ENCODE data around the gene CRYBB2. TPM values are rescaled to one million over a fixed set of nuclear protein-coding genes. Genes with fewer than 3 reads are reported as not detected.
"Not testable (repeated sequence)": the region's sequence is repeated elsewhere in the genome, so short reads cannot be mapped to it uniquely, and the experiment has no call there.

The CRYBB2 gene
- total and polyA plus RNA-seq, 2 donors: 0.68 TPM; not detected in 1

DNA sequence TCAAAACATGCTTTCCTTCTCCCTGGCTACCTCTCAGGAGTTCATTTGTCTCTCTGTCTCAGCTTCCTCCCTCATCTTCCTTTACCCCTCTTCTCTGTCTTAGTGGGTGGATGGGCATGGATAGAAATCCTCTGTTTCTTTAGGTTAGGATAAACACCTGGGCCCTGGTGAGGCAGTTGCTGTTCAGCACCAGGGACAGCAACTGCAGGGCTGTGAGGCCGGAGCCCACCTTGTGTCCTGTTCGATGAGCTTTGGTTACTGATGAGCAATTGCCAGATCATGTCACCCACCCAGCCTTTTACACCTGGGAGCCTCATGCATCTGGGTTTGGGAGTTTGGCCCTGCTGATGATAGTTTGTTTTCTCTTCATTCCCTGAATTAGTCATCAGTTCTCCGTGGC is 25.9 kb upstream of the CRYBB2 start:
- peak in 2 of 9 donors; percentile 12 to 14 for DNase-seq (ENCODE audit: low read depth in 6 of 9, low spot score in 9 of 9)
- H3K36me3 ChIP-seq (ENCODE audit: control insufficient read depth in 2 of 2, insufficient read depth in 2 of 2, low read length in 1 of 2): peaks cover 0 to 17% of the 10 kb centered on the region in 2 donors

GRCh38 chr22:25196326-25196725 is 23.1 kb upstream of the CRYBB2 start:
- 96% methylated on average over 5 of the region's 5 CpGs for WGBS
- H3K9me3 ChIP-seq (ENCODE audit: control insufficient read depth in 2 of 2, insufficient read depth in 1 of 2, low read length in 1 of 2): no peaks in the 10 kb centered on the region
- H3K36me3 ChIP-seq (ENCODE audit: control insufficient read depth in 2 of 2, insufficient read depth in 2 of 2, low read length in 1 of 2): peaks cover 0 to 17% of the 10 kb centered on the region in 2 donors
- DNase-seq (ENCODE audit: low read depth in 6 of 9, low spot score in 9 of 9): no peak
- H3K4me3 ChIP-seq (ENCODE audit: low read length in 2 of 2): no peak overlapping the region
- no peaks in the 10 kb centered on the region for H3K27me3 ChIP-seq (ENCODE audit: control insufficient read depth in 2 of 2, insufficient read depth in 1 of 2, low read length in 1 of 2)
- H3K4me1 ChIP-seq (ENCODE audit: control insufficient read depth in 2 of 2, insufficient read depth in 2 of 2, low read length in 2 of 2): no peaks in the 10 kb centered on the region
- H3K27ac ChIP-seq (ENCODE audit: low read depth in 1 of 2, low read length in 1 of 2): no peak overlapping the region

More for the DNA sequence above, 25.9 kb upstream of the CRYBB2 start:
- no peaks in the 10 kb centered on the region for H3K27me3 ChIP-seq (ENCODE audit: control insufficient read depth in 2 of 2, insufficient read depth in 1 of 2, low read length in 1 of 2)
- 80% methylated on average over 3 of the region's 3 CpGs for WGBS
- no peaks in the 10 kb centered on the region for H3K4me1 ChIP-seq (ENCODE audit: control insufficient read depth in 2 of 2, insufficient read depth in 2 of 2, low read length in 2 of 2)
- H3K27ac ChIP-seq (ENCODE audit: low read depth in 1 of 2, low read length in 1 of 2): no peak overlapping the region
- H3K9me3 ChIP-seq (ENCODE audit: control insufficient read depth in 2 of 2, insufficient read depth in 1 of 2, low read length in 1 of 2): no peaks in the 10 kb centered on the region
- no peak overlapping the region for H3K4me3 ChIP-seq (ENCODE audit: low read length in 2 of 2)

DNA sequence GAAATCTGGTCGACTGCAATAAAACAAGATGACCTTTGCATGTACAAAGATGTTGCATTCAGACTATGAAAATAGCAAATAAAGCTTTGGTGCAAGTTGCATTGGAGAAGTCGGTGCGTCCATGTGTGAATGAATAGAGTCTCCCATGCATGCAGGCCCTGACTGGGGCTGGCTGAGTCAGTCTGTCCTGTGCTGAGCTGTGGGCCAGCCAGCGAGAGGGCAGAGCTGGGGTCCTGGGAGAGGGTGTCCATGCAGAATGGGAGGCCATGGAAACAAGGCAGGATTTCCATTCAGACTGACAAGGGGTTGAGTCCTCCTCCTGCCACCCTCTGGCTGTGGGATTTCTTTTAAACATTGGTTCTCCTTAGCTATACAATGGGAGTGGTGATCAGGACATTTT is 22.1 kb upstream of the CRYBB2 start:
- 97% methylated on average over 4 of the region's 4 CpGs for WGBS
- no peaks in the 10 kb centered on the region for H3K4me1 ChIP-seq (ENCODE audit: control insufficient read depth in 2 of 2, insufficient read depth in 2 of 2, low read length in 2 of 2)
- no peak for DNase-seq (ENCODE audit: low read depth in 6 of 9, low spot score in 9 of 9)
- no peak overlapping the region for H3K4me3 ChIP-seq (ENCODE audit: low read length in 2 of 2)
- H3K27ac ChIP-seq (ENCODE audit: low read depth in 1 of 2, low read length in 1 of 2): no peak overlapping the region
- peaks cover 0 to 12% of the 10 kb centered on the region in 2 donors for H3K36me3 ChIP-seq (ENCODE audit: control insufficient read depth in 2 of 2, insufficient read depth in 2 of 2, low read length in 1 of 2)
- no peaks in the 10 kb centered on the region for H3K27me3 ChIP-seq (ENCODE audit: control insufficient read depth in 2 of 2, insufficient read depth in 1 of 2, low read length in 1 of 2)
- H3K9me3 ChIP-seq (ENCODE audit: control insufficient read depth in 2 of 2, insufficient read depth in 1 of 2, low read length in 1 of 2): no peaks in the 10 kb centered on the region

GRCh38 chr22:25199731-25200520 is 19.5 kb upstream of the CRYBB2 start, which contains the start of gene CRYBB3:
Gene CRYBB3 (plus strand): TSS chr22:25199858. CDS start chr22:25201397, 1,539 bp downstream.
- Histone ChIP-seq H3K27me3 (ENCODE audit: control insufficient read depth in 2 of 2, insufficient read depth in 1 of 2, low read length in 1 of 2) (no peaks in the 10 kb centered on the region), H3K4me3 (ENCODE audit: low read length in 2 of 2) (no peak within 1 kb of the TSS), H3K36me3 (ENCODE audit: control insufficient read depth in 2 of 2, insufficient read depth in 2 of 2, low read length in 1 of 2) (peaks cover 0 to 7% of the 10 kb centered on the region in 2 donors), H3K27ac (ENCODE audit: low read depth in 1 of 2, low read length in 1 of 2) (no peak within 1 kb of the TSS), H3K9me3 (ENCODE audit: control insufficient read depth in 2 of 2, insufficient read depth in 1 of 2, low read length in 1 of 2) (no peaks in the 10 kb centered on the region), H3K4me1 (ENCODE audit: control insufficient read depth in 2 of 2, insufficient read depth in 2 of 2, low read length in 2 of 2) (no peaks in the 10 kb centered on the region)
- DNase-seq (ENCODE audit: low read depth in 6 of 9, low spot score in 9 of 9): no peak
- 90% methylated on average over 17 of the region's 17 CpGs for WGBS

DNA sequence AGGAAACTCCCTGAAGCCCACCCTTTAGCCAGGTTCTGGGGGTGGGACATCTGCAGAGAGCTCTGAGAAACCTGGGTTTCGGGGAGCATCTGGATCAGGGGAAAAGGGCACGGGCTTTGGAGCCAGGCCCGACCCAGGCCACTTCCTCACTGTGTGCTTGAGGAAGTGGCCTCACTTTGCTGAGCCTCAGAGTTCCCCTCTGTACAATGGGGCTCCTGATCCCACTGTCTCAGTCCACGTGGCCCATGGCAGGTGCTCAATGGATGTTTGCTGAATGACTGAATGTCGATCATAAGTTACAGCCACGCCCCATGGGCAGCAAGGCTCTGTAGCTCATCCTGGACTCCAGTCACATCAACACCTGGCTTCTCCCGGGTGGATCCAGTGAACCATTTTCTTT is 18.5 kb upstream of the CRYBB2 start:
- DNase-seq (ENCODE audit: low read depth in 6 of 9, low spot score in 9 of 9): no peak
- H3K27ac ChIP-seq (ENCODE audit: low read depth in 1 of 2, low read length in 1 of 2): no peak overlapping the region
- 81% methylated on average over 7 of the region's 7 CpGs for WGBS
- no peak overlapping the region for H3K4me3 ChIP-seq (ENCODE audit: low read length in 2 of 2)
- H3K27me3 ChIP-seq (ENCODE audit: control insufficient read depth in 2 of 2, insufficient read depth in 1 of 2, low read length in 1 of 2): no peaks in the 10 kb centered on the region
- H3K4me1 ChIP-seq (ENCODE audit: control insufficient read depth in 2 of 2, insufficient read depth in 2 of 2, low read length in 2 of 2): no peaks in the 10 kb centered on the region
- H3K36me3 ChIP-seq (ENCODE audit: control insufficient read depth in 2 of 2, insufficient read depth in 2 of 2, low read length in 1 of 2): peaks cover 0 to 7% of the 10 kb centered on the region in 2 donors
- H3K9me3 ChIP-seq (ENCODE audit: control insufficient read depth in 2 of 2, insufficient read depth in 1 of 2, low read length in 1 of 2): no peaks in the 10 kb centered on the region

- H3K4me3 ChIP-seq (ENCODE audit: low read length in 2 of 2): no peak overlapping the region
- H3K27ac ChIP-seq (ENCODE audit: low read depth in 1 of 2, low read length in 1 of 2): no peak overlapping the region
- H3K36me3 ChIP-seq (ENCODE audit: control insufficient read depth in 2 of 2, insufficient read depth in 2 of 2, low read length in 1 of 2): peaks cover 0 to 4% of the 10 kb centered on the region in 2 donors
- DNase-seq (ENCODE audit: low read depth in 6 of 9, low spot score in 9 of 9): no peak
- no peaks in the 10 kb centered on the region for H3K4me1 ChIP-seq (ENCODE audit: control insufficient read depth in 2 of 2, insufficient read depth in 2 of 2, low read length in 2 of 2)
- no peaks in the 10 kb centered on the region for H3K27me3 ChIP-seq (ENCODE audit: control insufficient read depth in 2 of 2, insufficient read depth in 1 of 2, low read length in 1 of 2)
- 72% methylated on average over 10 of the region's 10 CpGs for WGBS
- no peaks in the 10 kb centered on the region for H3K9me3 ChIP-seq (ENCODE audit: control insufficient read depth in 2 of 2, insufficient read depth in 1 of 2, low read length in 1 of 2)
These were observed 17.7 kb upstream of the CRYBB2 start for GRCh38 chr22:25201557-25202273.

GRCh38 chr22:25202290-25202921 is 17.0 kb upstream of the CRYBB2 start:
- no peak overlapping the region for H3K27ac ChIP-seq (ENCODE audit: low read depth in 1 of 2, low read length in 1 of 2)
- no peak overlapping the region for H3K4me3 ChIP-seq (ENCODE audit: low read length in 2 of 2)
- DNase-seq (ENCODE audit: low read depth in 6 of 9, low spot score in 9 of 9): peak; percentile 3 to 57 (median 22)
- WGBS: 59% methylated on average over 15 of the region's 15 CpGs
- peaks cover 0 to 4% of the 10 kb centered on the region in 2 donors for H3K36me3 ChIP-seq (ENCODE audit: control insufficient read depth in 2 of 2, insufficient read depth in 2 of 2, low read length in 1 of 2)
- H3K27me3 ChIP-seq (ENCODE audit: control insufficient read depth in 2 of 2, insufficient read depth in 1 of 2, low read length in 1 of 2): no peaks in the 10 kb centered on the region
- no peaks in the 10 kb centered on the region for H3K4me1 ChIP-seq (ENCODE audit: control insufficient read depth in 2 of 2, insufficient read depth in 2 of 2, low read length in 2 of 2)
- H3K9me3 ChIP-seq (ENCODE audit: control insufficient read depth in 2 of 2, insufficient read depth in 1 of 2, low read length in 1 of 2): no peaks in the 10 kb centered on the region

GRCh38 chr22:25203082-25203481 is 16.4 kb upstream of the CRYBB2 start:
- DNase-seq (ENCODE audit: low read depth in 6 of 9, low spot score in 9 of 9): no peak
- no peaks in the 10 kb centered on the region for H3K9me3 ChIP-seq (ENCODE audit: control insufficient read depth in 2 of 2, insufficient read depth in 1 of 2, low read length in 1 of 2)
- H3K4me3 ChIP-seq (ENCODE audit: low read length in 2 of 2): no peak overlapping the region
- no peaks in the 10 kb centered on the region for H3K27me3 ChIP-seq (ENCODE audit: control insufficient read depth in 2 of 2, insufficient read depth in 1 of 2, low read length in 1 of 2)
- no peaks in the 10 kb centered on the region for H3K4me1 ChIP-seq (ENCODE audit: control insufficient read depth in 2 of 2, insufficient read depth in 2 of 2, low read length in 2 of 2)
- WGBS: 94% methylated on average over 4 of the region's 4 CpGs
- H3K36me3 ChIP-seq (ENCODE audit: control insufficient read depth in 2 of 2, insufficient read depth in 2 of 2, low read length in 1 of 2): peaks cover 0 to under 1% of the 10 kb centered on the region in 2 donors
- no peak overlapping the region for H3K27ac ChIP-seq (ENCODE audit: low read depth in 1 of 2, low read length in 1 of 2)

- 97% methylated on average over 7 of the region's 7 CpGs for WGBS
- H3K27ac ChIP-seq (ENCODE audit: low read depth in 1 of 2, low read length in 1 of 2); H3K36me3 ChIP-seq (ENCODE audit: control insufficient read depth in 2 of 2, insufficient read depth in 2 of 2, low read length in 1 of 2); H3K27me3 ChIP-seq (ENCODE audit: control insufficient read depth in 2 of 2, insufficient read depth in 1 of 2, low read length in 1 of 2); DNase-seq (ENCODE audit: low read depth in 6 of 9, low spot score in 9 of 9); H3K4me3 ChIP-seq (ENCODE audit: low read length in 2 of 2); H3K4me1 ChIP-seq (ENCODE audit: control insufficient read depth in 2 of 2, insufficient read depth in 2 of 2, low read length in 2 of 2); H3K9me3 ChIP-seq (ENCODE audit: control insufficient read depth in 2 of 2, insufficient read depth in 1 of 2, low read length in 1 of 2): not testable (repeated sequence)
These were observed 14.9 kb upstream of the CRYBB2 start for GRCh38 chr22:25204547-25204946.
